GM12873 (cell line): Measurements from ENCODE around the gene ARID1B.

Experiments used
- CTCF ChIP-seq: IDR thresholded peaks from 2 replicates; pipeline ENCODE4 v1.5.1; 2012; ENCODE audit warnings: low read depth, mild to moderate bottlenecking, moderate library complexity, low read length, control low read depth; ENCODE audit not compliant: insufficient read depth; ENCODE audit errors: missing control alignments

The ARID1B gene

GRCh38 chr6:156972145-156972544 lies 195.0 kb downstream of the ARID1B start:
- no peak for TF ChIP-seq CTCF

GRCh38 chr6:156974830-156975261 lies 197.7 kb downstream of the ARID1B start:
- TF ChIP-seq CTCF = no peak

GRCh38 chr6:156975414-156975813 lies 198.2 kb downstream of the ARID1B start:
- TF ChIP-seq CTCF = no peak

- TF ChIP-seq CTCF = no peak
These were observed 199.3 kb downstream of the ARID1B start for GRCh38 chr6:156976216-156977127.

- no peak for TF ChIP-seq CTCF
These were observed 200.5 kb downstream of the ARID1B start for GRCh38 chr6:156977527-156978291.

GRCh38 chr6:156978948-156979347 lies 201.8 kb downstream of the ARID1B start:
- no peak for TF ChIP-seq CTCF

GRCh38 chr6:156980515-156980914 lies 203.3 kb downstream of the ARID1B start:
- no peak for TF ChIP-seq CTCF
